Uterus (tissue), 2 donors: ENCODE results near the gene ONECUT1.

Experiments used
- CTCF ChIP-seq, 4 experiments: fragments of 200-600 bp in 2 of 4; fragments of 450-650 bp in 2 of 4; sonication (generic) in 2 of 4; IDR thresholded peaks; one replicate each; pipeline ENCODE4 v1.5.1; 2016 to 2019; ENCODE audit warnings: antibody characterized with exemption in 4 of 4, mild to moderate bottlenecking in 2 of 4, moderate library complexity in 1 of 4
- POLR2A ChIP-seq, 2 donors: fragments of 450-650 bp; IDR thresholded peaks; one replicate each; pipeline ENCODE4 v1.6.1; 2016; ENCODE audit warnings: antibody characterized with exemption in 2 of 2, mild to moderate bottlenecking in 1 of 2, moderate library complexity in 1 of 2

- TF ChIP-seq CTCF (IDR thresholded peaks at IDR 0.05), result no peak
- TF ChIP-seq POLR2A (IDR thresholded peaks at IDR 0.05), result no peak
These were observed 57.0 kb downstream of the ONECUT1 start for GRCh38 chr15:52733088-52733487.
